Measurements from ENCODE around the gene LMNTD1.
"Not testable (repeated sequence)": the region's sequence is repeated elsewhere in the genome, so short reads cannot be mapped to it uniquely, and the experiment has no call there.

The LMNTD1 gene

GRCh38 chr12:25433024-25433423, 120.1 kb downstream of the LMNTD1 start:
- DNase-seq (ENCODE audit: low read depth), result no peak

GRCh38 chr12:25427337-25428249, 125.5 kb downstream of the LMNTD1 start:
- DNase-seq (ENCODE audit: low read depth), result peak; percentile 38

GRCh38 chr12:25426821-25427220, 126.3 kb downstream of the LMNTD1 start:
- not testable (repeated sequence) for DNase-seq (ENCODE audit: low read depth)
